ENCODE measurements around the gene FOXO3.

DNA sequence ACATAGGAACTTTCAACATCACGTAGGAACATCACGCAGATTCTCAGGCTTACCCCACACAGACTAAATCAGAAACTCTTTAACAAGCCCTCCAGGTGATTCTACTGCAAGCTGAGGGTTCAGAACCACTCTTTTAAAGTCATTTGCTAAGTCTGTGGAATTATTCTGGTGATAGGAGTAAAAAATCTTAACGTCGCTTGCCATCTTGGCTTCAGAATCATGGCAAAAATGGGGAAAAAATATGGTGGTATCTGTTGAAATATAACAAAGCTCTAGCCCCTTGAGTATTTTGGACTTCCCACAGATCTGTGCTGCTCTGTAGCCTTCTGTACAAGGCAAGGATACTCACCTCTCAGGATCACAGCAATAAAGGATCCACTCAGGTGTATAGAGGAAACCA lies 17.4 kb downstream of the FOXO3 start:
- TF ChIP-seq, protein P1, sequence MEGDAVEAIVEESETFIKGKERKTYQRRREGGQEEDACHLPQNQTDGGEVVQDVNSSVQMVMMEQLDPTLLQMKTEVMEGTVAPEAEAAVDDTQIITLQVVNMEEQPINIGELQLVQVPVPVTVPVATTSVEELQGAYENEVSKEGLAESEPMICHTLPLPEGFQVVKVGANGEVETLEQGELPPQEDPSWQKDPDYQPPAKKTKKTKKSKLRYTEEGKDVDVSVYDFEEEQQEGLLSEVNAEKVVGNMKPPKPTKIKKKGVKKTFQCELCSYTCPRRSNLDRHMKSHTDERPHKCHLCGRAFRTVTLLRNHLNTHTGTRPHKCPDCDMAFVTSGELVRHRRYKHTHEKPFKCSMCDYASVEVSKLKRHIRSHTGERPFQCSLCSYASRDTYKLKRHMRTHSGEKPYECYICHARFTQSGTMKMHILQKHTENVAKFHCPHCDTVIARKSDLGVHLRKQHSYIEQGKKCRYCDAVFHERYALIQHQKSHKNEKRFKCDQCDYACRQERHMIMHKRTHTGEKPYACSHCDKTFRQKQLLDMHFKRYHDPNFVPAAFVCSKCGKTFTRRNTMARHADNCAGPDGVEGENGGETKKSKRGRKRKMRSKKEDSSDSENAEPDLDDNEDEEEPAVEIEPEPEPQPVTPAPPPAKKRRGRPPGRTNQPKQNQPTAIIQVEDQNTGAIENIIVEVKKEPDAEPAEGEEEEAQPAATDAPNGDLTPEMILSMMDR (optimal IDR thresholded peaks at IDR 0.05 in 1 of 3, IDR thresholded peaks at IDR 0.05 in 1 of 3, conservative IDR thresholded peaks at IDR 0.05 in 1 of 3; ENCODE audit: extremely low read depth in 1 of 3, insufficient read depth in 2 of 3, low read length in 3 of 3): no peak
- no peak for TF ChIP-seq EZH2 (IDR thresholded peaks at IDR 0.05; ENCODE audit: low read length)
